Measurements from ENCODE around the gene PRKCI. TPM values are rescaled to one million over a fixed set of nuclear protein-coding genes. Genes with fewer than 3 reads are reported as not detected.

PRKCI gene
- polyA plus RNA-seq, 1 donor from 2014 or later, result 70.8 TPM

- H3K79me2 ChIP-seq (replicated peaks; ENCODE audit: insufficient read depth, low read length), result no peaks in the 10 kb centered on the region
- H3K27ac ChIP-seq (ENCODE audit: low read length), result no peak overlapping the region
- no peak overlapping the region for H3K4me2 ChIP-seq (ENCODE audit: low read length)
- no peak overlapping the region for H2AFZ ChIP-seq (ENCODE audit: low read depth, low read length)
- no peaks in the 10 kb centered on the region for H3K36me3 ChIP-seq (ENCODE audit: insufficient read depth, low read length)
- H3K9me3 ChIP-seq (ENCODE audit: low read length), result no peaks in the 10 kb centered on the region
- no peaks in the 10 kb centered on the region for H3K9me2 ChIP-seq (ENCODE audit: insufficient read depth, low read length)
- H4K20me1 ChIP-seq (ENCODE audit: insufficient read depth), result no peaks in the 10 kb centered on the region
- H3K4me3 ChIP-seq (ENCODE audit: low read length), result no peak overlapping the region
- no peaks in the 10 kb centered on the region for H3F3A ChIP-seq (ENCODE audit: insufficient read depth, low read length, poor library complexity, severe bottlenecking)
- H3K27me3 ChIP-seq (ENCODE audit: insufficient read depth, low read depth, low read length), result no peaks in the 10 kb centered on the region
- no peak overlapping the region for H3K9ac ChIP-seq (ENCODE audit: low read length)
- no peak for TF ChIP-seq TAF1 (IDR thresholded peaks at IDR 0.05; ENCODE audit: low read depth)
- no peak for TF ChIP-seq MXI1 (conservative IDR thresholded peaks at IDR 0.05; ENCODE audit: poor library complexity, severe bottlenecking)
- TF ChIP-seq EZH2 (IDR thresholded peaks at IDR 0.05; ENCODE audit: borderline replicate concordance, insufficient read depth, low read length, poor library complexity, severe bottlenecking), result no peak
- no peak for TF ChIP-seq SMC3 (conservative IDR thresholded peaks at IDR 0.05; ENCODE audit: poor library complexity)
- TF ChIP-seq RAD21 (conservative IDR thresholded peaks at IDR 0.05), result no peak
- TF ChIP-seq POLR2AphosphoS5 (IDR thresholded peaks at IDR 0.05), result no peak
- TF ChIP-seq, protein P1, sequence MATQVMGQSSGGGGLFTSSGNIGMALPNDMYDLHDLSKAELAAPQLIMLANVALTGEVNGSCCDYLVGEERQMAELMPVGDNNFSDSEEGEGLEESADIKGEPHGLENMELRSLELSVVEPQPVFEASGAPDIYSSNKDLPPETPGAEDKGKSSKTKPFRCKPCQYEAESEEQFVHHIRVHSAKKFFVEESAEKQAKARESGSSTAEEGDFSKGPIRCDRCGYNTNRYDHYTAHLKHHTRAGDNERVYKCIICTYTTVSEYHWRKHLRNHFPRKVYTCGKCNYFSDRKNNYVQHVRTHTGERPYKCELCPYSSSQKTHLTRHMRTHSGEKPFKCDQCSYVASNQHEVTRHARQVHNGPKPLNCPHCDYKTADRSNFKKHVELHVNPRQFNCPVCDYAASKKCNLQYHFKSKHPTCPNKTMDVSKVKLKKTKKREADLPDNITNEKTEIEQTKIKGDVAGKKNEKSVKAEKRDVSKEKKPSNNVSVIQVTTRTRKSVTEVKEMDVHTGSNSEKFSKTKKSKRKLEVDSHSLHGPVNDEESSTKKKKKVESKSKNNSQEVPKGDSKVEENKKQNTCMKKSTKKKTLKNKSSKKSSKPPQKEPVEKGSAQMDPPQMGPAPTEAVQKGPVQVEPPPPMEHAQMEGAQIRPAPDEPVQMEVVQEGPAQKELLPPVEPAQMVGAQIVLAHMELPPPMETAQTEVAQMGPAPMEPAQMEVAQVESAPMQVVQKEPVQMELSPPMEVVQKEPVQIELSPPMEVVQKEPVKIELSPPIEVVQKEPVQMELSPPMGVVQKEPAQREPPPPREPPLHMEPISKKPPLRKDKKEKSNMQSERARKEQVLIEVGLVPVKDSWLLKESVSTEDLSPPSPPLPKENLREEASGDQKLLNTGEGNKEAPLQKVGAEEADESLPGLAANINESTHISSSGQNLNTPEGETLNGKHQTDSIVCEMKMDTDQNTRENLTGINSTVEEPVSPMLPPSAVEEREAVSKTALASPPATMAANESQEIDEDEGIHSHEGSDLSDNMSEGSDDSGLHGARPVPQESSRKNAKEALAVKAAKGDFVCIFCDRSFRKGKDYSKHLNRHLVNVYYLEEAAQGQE (IDR thresholded peaks at IDR 0.05; ENCODE audit: borderline replicate concordance), result no peak
- TF ChIP-seq EP300 (conservative IDR thresholded peaks at IDR 0.05; ENCODE audit: poor library complexity, severe bottlenecking), result no peak
- no peak for TF ChIP-seq CTCF (IDR thresholded peaks at IDR 0.05; ENCODE audit: poor library complexity, severe bottlenecking)
These were observed 18.2 kb upstream of the PRKCI start for GRCh38 chr3:170204023-170204472.

- H3K9ac ChIP-seq (ENCODE audit: low read length), result no peak overlapping the region
- no peak overlapping the region for H3K4me2 ChIP-seq (ENCODE audit: low read length)
- H3K9me3 ChIP-seq (ENCODE audit: low read length), result no peaks in the 10 kb centered on the region
- no peak overlapping the region for H3K4me3 ChIP-seq (ENCODE audit: low read length)
- H3K27me3 ChIP-seq (ENCODE audit: insufficient read depth, low read depth, low read length), result no peaks in the 10 kb centered on the region
- H3K27ac ChIP-seq (ENCODE audit: low read length), result no peak overlapping the region
- no peaks in the 10 kb centered on the region for H4K20me1 ChIP-seq (ENCODE audit: insufficient read depth)
- TF ChIP-seq RAD21 (conservative IDR thresholded peaks at IDR 0.05) (no peak), TAF1 (IDR thresholded peaks at IDR 0.05; ENCODE audit: low read depth) (no peak), POLR2AphosphoS5 (IDR thresholded peaks at IDR 0.05) (no peak), EZH2 (IDR thresholded peaks at IDR 0.05; ENCODE audit: borderline replicate concordance, insufficient read depth, low read length, poor library complexity, severe bottlenecking) (no peak), EP300 (conservative IDR thresholded peaks at IDR 0.05; ENCODE audit: poor library complexity, severe bottlenecking) (no peak), MXI1 (conservative IDR thresholded peaks at IDR 0.05; ENCODE audit: poor library complexity, severe bottlenecking) (no peak), CTCF (IDR thresholded peaks at IDR 0.05; ENCODE audit: poor library complexity, severe bottlenecking) (no peak), SMC3 (conservative IDR thresholded peaks at IDR 0.05; ENCODE audit: poor library complexity) (no peak)
- TF ChIP-seq, protein P1 (IDR thresholded peaks at IDR 0.05; ENCODE audit: borderline replicate concordance), result no peak
- H3K9me2 ChIP-seq (ENCODE audit: insufficient read depth, low read length), result no peaks in the 10 kb centered on the region
- no peaks in the 10 kb centered on the region for H3F3A ChIP-seq (ENCODE audit: insufficient read depth, low read length, poor library complexity, severe bottlenecking)
- no peaks in the 10 kb centered on the region for H3K36me3 ChIP-seq (ENCODE audit: insufficient read depth, low read length)
- H2AFZ ChIP-seq (ENCODE audit: low read depth, low read length), result no peak overlapping the region
- H3K79me2 ChIP-seq (replicated peaks; ENCODE audit: insufficient read depth, low read length), result no peaks in the 10 kb centered on the region
These were observed 17.7 kb upstream of the PRKCI start for GRCh38 chr3:170204509-170204908.

All from neural cell (in vitro differentiated cells).